ENCODE data around the gene TGM1.

DNA sequence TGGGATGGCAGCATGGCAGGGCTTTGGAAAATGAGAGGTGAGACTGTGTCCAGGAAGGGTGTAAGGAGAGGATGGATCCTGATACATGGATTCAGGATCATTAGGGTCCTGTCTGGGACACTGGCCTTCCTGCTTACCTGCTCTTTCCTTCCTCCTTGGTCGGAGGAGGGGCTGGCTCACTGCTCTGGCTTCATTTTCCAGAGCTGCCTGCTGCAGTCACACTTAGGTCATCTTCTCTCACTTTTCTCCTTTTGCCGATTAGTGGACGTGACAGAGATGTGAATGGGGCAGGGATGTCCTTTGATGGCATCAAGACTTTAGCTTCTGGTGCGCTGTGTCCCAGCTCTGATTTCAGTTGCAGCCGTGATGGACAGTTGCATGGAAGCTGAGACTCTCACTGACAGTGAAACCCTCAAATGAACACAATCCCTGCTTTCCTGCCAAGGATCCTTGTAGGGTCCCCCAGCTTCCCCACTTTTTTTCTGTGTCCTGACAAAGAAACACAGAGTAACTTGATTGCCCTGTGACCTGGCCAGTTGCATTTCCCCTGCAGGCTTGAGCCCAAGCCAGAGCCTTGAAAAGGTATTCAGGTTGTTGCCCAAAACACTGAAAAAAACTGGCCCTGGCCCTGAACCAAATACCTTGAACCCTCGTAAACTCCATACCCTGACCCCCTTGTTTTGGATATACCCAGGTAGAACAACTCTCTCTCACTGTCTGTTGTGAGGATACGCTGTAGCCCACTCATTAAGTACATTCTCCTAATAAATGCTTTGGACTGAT lies 45.6 kb upstream of the TGM1 start:
- TF ChIP-seq, protein P1, sequence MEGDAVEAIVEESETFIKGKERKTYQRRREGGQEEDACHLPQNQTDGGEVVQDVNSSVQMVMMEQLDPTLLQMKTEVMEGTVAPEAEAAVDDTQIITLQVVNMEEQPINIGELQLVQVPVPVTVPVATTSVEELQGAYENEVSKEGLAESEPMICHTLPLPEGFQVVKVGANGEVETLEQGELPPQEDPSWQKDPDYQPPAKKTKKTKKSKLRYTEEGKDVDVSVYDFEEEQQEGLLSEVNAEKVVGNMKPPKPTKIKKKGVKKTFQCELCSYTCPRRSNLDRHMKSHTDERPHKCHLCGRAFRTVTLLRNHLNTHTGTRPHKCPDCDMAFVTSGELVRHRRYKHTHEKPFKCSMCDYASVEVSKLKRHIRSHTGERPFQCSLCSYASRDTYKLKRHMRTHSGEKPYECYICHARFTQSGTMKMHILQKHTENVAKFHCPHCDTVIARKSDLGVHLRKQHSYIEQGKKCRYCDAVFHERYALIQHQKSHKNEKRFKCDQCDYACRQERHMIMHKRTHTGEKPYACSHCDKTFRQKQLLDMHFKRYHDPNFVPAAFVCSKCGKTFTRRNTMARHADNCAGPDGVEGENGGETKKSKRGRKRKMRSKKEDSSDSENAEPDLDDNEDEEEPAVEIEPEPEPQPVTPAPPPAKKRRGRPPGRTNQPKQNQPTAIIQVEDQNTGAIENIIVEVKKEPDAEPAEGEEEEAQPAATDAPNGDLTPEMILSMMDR (IDR thresholded peaks at IDR 0.05) = peak in 1 of 6 experiments; percentile 67
- TF ChIP-seq POLR2AphosphoS5 (IDR thresholded peaks at IDR 0.05) (no peak), EP300 (IDR thresholded peaks at IDR 0.05) (no peak)
